ENCODE data around the gene BCAS3.

BCAS3 gene

DNA sequence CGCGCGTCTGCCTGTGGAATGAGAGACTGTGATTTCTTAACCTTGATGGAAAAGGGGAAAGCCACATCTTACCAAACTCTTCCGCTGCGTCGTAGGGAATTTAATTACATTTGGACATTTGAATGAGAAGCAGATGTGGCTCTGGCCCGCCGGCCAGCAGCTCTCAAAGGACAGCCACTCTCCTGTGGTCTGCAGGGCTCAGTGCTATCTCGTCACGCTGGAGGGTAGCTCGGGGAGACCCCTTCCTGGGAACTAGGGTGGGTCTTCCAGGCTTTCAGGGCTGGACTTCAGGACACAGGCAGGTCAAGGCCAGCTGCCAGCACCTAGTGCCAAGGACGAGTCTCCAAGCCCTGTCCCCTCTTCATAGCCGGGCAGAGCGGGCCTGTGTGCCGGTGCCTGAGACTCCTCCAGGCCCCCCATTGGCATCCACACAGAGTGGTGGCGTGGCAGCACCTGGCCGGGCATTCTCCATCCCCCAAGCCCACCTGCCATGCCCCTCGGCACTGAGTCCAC, 706.1 kb downstream of the BCAS3 start:
- no peak for DNase-seq (ENCODE audit: low read depth)

GRCh38 chr17:61384354-61384691, 706.7 kb downstream of the BCAS3 start:
- no peak for DNase-seq (ENCODE audit: low read depth)

GRCh38 chr17:61384692-61385576, 707.3 kb downstream of the BCAS3 start:
- no peak for DNase-seq (ENCODE audit: low read depth)

GRCh38 chr17:61385577-61386236, 708.1 kb downstream of the BCAS3 start:
- no peak for DNase-seq (ENCODE audit: low read depth)

DNA sequence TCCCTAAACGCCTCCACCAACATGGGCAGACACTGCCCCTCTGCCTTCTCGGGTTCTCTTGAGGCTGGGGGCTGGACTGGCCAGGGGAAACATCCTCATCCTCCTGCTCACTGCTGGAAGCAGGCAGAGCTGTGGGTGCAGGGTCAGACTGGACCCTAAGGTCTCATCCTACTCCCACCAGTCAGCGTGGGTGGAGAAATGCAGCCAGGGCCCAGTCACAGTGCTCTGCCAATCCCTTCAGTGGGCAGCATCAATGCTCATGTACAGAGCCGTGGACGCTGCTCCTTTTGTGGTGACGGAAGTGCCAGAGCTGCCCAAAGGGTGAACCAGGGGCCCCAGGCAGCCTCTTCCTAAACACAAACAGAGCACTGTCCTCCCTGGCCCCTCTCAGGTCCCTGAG, 708.6 kb downstream of the BCAS3 start:
- no peak for DNase-seq (ENCODE audit: low read depth)

- DNase-seq (ENCODE audit: low read depth), result no peak
Measured at GRCh38 chr17:61387011-61387410, 709.4 kb downstream of the BCAS3 start.

DNA sequence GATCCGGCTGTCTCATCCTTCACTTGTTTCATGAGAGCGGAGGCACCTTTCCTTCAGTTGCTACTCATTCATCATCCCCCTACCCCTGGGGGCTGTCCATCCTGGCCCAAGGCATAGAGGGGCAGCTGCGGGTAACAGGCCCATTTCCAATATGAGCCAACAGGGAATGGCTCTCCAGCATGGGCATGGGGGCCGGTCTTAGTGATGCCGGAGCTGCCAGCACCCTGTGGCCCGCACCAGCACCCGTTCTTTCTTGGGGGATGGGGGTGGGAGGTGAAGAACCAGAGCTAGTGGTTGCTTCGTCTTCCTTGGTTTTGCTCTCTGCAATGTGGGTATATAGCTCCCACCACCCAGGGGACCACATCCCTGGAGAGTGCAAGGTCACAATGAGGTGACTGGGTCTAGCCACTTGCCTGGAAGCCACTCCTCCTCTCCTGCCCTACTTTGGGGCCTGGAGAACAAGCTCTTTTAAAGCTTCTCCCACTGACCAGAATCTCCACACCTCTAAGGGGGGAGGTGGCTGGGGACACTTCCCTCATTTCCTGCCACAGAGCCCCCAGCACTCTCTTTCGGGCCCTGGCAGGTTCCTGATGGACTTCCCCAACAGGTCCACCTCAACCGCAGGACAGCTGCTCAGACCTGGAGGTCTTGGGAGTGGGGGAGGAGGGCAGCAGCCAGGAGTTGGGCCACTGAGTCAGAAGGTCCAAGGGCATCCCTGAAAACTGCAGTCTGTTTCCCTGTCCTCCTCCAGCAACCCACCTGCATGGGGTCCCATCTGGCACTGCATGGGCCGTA, 710.1 kb downstream of the BCAS3 start:
- no peak for DNase-seq (ENCODE audit: low read depth)

- no peak for DNase-seq (ENCODE audit: low read depth)
Measured at GRCh38 chr17:61388561-61389356, 711.1 kb downstream of the BCAS3 start.

GRCh38 chr17:61389670-61390478, 712.2 kb downstream of the BCAS3 start:
- no peak for DNase-seq (ENCODE audit: low read depth)

DNA sequence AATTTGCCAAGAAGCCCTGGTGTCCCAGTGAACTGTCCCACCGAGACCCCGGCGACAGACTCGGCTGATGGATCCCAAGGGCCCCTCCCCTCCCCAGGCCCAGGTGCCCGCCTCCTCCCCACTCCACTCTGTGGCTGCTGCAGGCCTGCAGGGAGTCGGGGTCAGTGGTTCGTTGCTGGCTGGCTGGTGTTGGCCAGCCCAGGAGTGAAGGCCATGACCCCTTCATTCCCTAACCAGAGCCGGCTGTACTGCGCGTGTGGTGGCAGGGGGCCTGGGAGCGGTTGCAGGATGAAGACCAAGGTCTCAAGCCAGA, 712.8 kb downstream of the BCAS3 start:
- no peak for DNase-seq (ENCODE audit: low read depth)

GRCh38 chr17:61391595-61392291, 714.1 kb downstream of the BCAS3 start:
- no peak for DNase-seq (ENCODE audit: low read depth)

- DNase-seq (ENCODE audit: low read depth), result no peak
Measured at GRCh38 chr17:61392679-61393078, 715.0 kb downstream of the BCAS3 start.

- no peak for DNase-seq (ENCODE audit: low read depth)
Measured at GRCh38 chr17:61393550-61393903, 715.9 kb downstream of the BCAS3 start.

- no peak for DNase-seq (ENCODE audit: low read depth)
Measured at GRCh38 chr17:61393904-61394629, 716.4 kb downstream of the BCAS3 start.

DNA sequence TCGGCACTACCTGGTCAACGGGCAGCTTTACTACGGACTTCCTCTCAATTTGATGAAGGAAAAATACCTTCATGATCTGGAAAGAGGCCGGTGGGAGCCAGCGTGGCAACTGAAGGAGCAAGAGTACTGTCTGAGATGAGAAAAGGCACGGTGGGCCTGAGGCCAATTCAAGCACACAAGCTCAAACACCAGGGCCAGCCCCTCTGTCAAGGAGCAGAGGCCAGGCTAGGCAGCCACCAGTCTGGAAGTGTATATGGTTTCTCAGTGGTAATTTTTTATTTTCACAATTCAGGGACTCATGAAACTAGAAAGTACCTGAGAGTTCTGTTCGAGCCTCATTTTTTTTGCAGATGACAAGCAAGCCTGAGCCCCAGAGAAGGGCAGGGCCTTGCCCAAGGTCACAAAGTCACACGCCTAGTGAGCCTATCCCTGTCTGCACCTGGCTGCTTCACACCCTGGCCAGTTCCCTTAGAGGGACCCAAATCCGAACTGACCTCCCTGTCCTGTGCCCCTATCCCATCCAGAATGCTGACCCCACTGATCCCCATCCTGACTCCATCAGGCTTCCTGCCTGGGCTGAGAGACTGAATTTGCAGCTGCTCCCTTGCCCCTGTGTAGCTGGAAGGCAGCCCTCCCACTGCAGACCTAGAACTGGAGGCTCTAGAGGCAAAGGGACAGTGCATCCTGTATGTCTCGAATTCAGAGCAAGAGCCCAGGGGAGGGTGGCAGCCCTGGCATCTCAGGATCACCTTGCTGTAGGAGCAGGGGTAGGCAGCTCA, 717.2 kb downstream of the BCAS3 start:
- no peak for DNase-seq (ENCODE audit: low read depth)

- DNase-seq (ENCODE audit: low read depth), result no peak
Measured at GRCh38 chr17:61395409-61395982, 717.8 kb downstream of the BCAS3 start.

GRCh38 chr17:61395983-61396585, 718.4 kb downstream of the BCAS3 start:
- no peak for DNase-seq (ENCODE audit: low read depth)

DNA sequence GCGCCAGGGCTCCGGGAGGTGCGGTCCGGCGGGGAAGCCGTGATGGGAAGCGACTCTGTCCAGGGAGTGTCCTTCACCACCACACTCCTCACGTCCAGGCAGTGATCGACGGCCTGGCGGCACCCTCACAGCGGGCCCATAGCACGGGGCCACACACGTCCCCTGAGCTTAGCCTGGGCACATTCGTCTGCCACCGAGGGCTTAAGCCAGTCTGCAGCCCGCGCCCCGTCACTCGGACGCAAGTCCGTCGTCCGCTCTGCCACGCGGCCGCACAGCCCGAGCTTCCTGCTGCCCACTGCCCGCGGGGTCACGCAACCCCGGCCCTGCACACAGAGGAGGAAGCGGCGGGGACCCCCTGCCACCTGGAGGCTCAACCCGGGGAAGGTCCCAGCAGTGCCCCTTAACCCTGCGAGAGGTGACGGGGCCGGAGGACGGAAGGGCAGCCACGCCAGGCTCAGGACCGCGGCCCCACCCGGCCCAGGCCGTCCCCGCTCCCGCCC, 719.0 kb downstream of the BCAS3 start:
- DNase-seq (ENCODE audit: low read depth), result no peak

Measured in activated gamma-delta T cell treated with anti-CD3 and anti-CD28 coated beads, Interleukin-2, amount 50 U/mL, for 16 hours (primary cell).